ENCODE measurements around the gene CARD8.
"Not testable (repeated sequence)": the region's sequence is repeated elsewhere in the genome, so short reads cannot be mapped to it uniquely, and the experiment has no call there.

The CARD8 gene

DNA sequence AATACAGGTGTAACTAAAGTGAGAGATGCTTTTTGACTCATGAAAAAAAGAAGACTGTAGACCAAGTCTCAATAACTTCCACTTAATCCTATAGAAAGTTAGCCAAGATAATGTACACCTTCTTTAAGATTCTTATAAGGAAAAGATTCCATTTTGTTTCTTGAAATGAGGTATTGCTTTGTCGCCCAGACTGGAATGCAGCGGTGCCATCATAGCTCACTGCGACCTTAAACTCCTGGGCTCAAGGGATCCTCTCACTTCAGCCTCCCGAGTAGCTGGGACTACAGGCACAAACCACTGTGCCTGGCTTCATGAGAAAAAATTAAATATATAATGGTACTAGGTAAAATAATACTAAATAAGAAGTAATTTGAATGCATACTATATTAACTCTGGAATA lies 3.3 kb upstream of the CARD8 start:
- DNase-seq, result not testable (repeated sequence)

DNA sequence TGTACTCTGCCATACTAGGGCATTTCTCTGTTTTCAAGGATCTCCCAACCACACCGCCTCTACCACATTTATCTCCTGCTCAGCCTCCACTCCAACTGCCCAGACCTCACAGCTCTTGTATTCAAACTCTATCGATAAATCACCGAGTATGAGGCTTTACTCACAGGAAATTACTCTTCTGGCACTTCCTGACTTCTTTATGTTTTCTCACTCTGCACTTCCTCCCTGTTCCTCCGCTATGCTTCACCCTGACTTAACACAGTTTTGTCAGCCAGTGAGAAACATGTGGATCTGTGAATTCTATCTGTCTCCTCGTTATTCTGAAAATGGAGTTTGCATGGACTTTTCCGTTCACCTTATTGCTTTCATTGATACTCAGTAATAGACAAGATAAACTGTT lies 2.6 kb upstream of the CARD8 start:
- no peak for DNase-seq

DNA sequence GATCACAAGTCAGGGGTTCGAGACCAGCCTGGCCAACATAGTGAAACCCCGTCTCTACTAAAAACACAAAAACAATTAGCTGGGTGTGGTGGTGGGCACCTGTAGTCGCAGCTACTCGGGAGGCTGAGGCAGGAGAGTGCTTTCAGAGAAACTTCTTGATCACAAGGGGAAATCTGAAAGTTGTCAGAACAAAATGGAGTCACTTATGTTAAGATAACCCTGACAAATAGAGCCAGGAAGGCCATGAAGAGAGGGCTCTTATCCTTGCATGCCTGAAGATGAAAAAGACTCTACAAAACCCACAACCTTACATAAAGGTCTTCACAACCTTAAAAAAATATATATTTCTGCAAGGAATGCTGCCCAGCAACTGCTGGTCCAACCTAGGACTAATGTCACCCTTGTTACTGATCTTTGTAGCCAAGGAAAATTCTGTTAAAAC lies 1.2 kb downstream of the CARD8 start:
- DNase-seq, result no peak

DNA sequence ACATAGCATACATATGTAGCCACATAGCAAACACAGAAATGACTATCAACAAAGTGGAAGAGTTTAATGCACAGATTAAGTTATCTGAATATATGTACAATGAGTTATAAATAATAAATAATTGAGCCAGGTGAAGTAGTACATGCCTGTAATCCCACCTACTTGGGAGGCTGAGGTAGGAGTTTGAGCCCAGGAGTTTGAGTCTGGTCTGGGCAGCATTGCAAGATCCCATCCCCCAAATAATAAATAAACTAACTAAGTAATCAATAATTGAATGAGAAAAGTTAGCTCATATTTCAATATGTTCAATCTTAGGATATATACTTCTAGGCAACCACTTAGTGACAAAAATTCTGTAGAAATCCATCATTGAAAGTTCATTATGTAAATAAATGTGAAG lies 1.7 kb downstream of the CARD8 start:
- no peak for DNase-seq

DNA sequence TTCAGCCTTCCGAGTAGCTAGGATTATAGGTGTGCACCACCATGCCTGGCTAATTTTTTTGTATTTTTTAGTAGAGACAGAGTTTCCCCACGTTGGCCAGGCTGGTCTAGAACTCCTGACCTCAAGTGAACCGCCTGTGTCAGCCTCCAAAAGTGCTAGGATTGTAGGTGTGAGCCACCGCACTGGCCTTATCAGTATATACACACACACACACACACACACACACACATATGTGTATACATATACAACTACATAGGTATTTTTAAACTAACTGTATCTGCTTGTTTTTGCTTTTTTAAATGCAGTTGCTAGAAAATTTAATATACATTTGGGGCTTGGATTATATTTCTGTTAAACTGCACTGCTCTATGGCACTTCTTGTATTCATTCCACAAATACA lies 3.1 kb downstream of the CARD8 start:
- DNase-seq, result no peak

DNA sequence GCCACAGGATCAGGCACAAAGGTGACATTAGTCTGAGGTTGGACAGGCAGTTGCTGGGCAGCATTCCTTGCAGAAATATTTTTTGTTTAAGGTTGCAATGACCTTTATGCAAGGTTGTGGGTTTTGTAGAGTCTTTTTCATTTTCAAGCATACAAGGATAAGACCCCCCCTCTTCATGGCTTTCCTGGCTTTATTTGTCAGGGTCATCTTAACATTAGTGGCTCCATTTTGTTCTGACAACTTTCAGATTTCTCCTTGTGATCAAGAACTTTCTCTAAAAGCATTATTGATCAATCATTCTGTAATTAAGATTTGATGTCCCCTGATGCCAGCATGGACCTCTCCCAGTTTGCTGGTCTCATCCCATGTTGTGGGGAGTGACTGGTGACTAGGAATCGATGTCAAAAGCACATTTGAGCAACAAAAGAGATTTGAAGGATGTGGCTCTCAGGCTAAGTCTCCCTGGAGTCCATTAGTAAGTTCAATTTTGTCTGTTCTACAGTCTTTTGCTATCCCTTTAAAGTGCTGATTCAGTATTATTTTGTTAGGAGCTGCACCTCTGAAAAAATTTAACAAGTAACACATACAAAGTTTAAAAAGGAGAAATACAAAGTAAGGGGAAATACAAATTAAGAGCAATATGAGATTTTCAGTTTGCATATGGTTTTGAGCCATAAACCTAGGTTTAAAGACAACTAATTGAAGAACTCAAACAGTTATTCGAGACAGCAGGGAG lies 5.3 kb downstream of the CARD8 start:
- no peak for DNase-seq

DNA sequence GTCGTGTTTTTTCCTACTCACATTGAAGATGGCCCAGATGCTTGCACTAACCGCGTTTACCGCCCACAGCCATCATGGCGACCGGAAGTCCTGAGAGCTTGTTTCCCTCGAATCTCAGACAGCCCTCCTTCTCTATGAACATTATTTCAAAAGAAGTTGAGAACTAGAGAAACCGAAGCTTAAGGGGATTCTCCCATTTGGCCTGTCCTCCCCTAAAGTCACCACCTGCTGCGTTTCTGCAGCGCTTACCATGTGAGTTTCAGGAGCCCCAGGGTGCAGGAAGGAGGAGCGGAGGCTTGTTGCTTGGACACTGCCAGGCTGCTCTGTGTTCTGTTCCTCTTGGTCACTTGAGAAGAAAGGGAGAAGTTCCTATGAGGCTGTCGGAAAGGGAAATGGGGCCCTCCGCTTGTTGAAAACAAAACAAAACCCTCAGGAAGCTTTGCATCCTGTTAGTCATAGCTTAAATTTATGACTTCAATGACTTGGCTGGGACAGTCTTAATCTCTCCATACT lies 6.2 kb downstream of the CARD8 start:
- no peak for DNase-seq

DNA sequence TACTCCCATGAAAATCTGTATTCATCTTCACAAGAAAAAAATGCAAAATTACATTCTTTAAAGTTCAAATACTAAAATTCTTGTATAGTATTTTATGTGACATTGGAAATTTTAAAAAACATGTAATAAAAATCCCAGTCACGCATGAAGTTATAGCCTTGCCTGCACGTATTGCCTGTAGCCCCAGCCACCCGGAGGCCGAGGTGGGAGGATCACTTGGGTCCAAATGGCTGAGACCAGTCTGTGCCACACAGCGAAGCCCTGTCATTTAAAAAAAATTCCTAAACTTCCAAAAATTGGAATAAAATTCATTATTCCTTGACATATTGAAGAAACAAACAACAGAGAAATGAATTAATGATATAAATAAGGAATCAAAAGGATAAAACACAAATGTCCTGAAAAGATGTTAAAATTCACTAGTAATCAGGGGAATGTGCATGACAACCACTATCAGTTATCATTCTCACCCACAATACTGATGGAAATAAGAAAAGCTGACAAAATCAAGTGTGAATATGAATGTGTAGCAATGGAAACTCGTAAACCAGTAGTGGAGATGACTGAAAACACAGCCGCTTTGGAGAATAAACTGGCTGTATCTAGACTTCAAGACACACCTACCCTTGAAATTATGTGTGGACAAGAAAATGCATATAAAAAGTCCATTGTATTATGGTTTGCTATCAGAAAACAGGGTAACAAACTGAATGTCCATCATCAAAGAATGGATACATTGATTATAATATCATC lies 7.5 kb downstream of the CARD8 start:
- no peak for DNase-seq

DNA sequence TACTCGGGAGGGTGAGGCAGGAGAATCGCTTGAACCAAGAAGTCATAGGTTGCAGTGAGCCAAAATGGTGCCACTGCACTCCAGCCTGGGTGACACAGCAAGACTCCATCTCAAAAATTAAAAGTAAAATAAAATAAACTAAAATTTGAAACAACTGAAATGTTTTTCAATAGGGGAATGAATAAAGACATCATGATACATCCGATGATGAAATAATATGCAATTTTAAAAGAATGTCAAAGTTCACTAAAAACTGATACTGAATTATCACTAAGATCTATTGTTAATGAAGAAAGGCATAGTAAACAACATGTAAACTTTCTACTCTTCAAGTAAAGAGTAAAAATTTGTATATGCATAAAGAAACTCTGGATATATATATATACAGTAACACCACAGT lies 8.5 kb downstream of the CARD8 start:
- DNase-seq, result no peak

DNA sequence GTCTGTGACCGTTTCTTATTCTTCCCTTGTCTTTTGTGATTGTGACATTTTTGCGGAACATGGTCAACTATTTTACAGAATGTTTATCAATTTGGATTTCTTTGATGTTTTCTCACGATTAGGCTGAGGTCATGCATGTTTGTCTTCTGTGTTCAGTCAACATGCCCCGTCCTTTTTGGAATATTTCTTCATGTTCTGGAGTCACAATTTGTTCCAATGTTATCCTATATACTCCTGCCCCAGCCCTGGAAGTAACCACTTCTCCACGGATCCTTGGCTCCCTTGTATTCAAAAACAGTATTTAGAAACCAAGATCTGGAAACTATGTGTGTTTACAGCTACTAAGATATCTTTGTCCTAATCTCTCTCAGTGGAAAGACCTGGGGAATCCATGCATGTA lies 9.6 kb downstream of the CARD8 start:
- no peak for DNase-seq

DNA sequence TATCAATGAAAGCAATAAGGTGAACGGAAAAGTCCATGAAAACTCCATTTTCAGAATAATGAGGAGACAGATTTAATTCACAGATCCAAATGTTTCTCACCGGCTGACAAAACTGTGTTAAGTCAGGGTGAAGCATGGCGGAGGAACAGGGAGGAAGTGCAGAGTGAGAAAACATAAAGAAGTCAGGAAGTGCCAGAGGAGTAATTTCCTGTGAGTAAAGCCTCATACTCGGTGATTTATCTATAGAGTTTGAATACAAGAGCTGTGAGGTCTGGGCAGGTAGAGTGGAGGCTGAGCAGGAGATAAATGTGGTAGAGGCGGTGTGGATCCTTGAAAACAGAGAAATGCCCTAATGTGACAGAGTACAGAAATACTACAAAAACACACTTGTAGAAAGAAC lies 11.4 kb downstream of the CARD8 start:
- no peak for DNase-seq

DNA sequence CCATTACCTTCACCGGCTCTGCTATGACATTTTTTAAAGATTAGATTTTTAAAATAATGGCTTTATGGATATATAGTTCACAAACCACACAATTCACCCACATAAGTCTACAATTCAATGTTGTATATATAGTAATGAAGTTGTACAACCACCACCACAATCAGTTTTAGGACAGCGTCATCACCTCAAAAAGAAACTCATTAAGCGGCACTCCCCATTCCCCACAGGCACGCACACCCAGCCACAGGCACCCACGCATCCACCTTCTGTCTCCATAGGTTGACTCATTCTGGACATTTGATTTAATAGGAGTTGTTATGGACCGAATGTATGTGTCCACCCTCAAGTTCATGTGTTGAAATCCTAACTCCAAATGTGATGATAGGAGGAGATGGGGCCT lies 13.9 kb downstream of the CARD8 start:
- not testable (repeated sequence) for DNase-seq

DNA sequence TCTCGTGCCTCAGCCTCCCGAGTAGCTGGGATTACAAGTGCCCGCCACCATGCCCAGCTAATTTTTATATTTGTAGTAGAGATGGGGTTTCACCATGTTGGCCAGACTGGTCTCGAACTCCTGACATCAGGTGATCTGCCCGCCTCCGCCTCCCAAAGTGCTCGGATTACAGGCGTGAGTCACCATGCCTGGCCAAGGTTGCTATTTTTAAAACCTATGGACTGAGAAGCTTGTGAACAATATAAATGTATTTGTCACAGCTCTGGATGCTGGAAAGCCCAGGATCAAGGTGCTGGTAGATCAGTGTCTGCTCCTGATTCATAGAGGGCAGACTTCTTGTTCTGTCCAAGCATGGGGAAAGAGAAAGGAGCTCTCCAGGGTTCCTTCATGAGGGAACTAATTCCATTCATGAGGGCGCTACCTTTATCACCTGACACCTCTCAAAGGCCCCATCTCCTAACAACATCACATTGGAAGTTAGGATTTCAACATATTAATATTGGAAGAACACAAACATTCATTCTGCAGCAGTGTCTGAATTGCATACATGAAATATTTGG lies 16.1 kb downstream of the CARD8 start:
- no peak for DNase-seq

DNA sequence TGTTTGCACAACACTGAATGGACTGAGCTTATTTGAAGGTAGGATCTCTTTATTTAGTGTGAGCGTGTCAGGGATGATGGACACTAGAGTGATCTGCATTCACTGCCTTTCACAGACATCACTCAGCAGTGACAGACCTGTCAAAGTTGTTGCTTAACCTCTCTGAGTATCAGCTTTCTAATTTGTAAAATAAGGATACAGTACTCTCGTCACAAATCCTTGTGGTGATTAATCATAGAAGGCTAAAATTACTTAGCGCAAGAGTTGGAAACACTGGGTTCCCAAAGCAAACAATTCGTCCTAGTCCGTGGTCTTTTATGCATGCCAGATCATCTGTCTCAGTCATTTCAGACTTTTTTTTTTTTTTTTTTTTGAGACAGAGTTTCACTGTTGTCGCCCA lies 16.6 kb downstream of the CARD8 start:
- DNase-seq, result no peak

DNA sequence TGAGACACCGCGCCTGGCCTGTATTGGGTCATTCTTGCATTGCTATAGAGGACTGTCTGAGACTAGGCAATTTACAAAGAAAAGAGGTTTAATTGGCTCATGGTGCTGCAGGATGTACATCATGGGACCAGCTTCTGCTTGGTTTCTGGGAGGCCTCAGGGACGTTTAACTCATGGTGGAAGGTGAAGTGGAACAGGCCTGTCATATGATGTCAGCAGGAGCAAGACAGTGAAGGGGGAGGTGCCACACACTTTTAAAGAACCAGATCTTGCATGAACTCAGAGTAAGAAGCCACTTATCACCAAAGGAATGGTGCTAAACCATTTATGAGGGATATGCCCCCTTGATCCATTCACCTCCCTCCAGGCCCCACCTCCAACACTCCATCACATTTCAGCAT lies 18.7 kb downstream of the CARD8 start:
- DNase-seq, result no peak

DNA sequence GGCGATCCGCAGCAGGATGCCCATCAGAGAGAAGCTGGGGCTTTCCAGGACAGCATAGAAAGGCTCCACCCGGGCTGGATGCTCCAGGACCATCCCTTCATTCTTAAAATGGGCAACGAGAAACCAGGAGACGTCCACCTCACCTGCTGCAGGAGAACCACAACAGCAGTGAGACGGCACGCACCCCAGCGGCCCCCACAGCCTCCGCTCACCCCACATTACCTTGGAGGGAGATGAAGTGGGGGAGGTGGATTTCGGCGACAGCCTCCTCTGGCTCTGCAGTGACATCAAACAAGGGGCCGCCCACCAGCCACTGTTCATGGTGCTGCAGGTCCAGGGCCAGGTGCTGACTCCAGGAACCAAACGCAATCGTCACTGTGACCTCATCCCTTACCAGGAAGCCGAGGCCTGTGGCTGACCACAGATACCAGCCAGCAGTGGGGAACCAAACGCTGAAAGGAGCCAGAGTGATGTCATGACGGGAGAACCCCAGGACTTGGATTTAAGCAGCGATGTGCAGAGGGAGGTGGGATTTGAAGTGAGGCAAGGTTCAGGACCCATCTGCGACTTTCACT lies 25.1 kb downstream of the CARD8 start:
- DNase-seq, result no peak

DNA sequence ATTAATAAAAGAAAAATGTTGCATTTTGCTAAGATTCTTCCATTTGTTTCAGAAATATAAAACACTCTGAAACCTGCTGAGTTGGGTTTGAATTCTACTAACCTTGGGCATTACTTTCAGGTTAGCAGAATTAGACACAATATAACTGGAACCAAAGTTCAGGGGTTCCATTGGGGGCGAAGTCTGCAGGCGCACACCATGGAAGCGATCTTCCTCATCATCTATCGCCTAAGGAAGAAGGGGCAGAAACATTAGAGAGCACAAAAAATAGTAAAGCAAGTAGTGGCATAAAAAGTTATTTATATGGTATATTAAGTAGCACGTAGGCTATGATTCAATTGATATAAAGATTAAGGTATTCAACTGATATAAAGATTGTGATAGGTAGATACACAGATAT lies 34.1 kb downstream of the CARD8 start:
- DNase-seq, result no peak

DNA sequence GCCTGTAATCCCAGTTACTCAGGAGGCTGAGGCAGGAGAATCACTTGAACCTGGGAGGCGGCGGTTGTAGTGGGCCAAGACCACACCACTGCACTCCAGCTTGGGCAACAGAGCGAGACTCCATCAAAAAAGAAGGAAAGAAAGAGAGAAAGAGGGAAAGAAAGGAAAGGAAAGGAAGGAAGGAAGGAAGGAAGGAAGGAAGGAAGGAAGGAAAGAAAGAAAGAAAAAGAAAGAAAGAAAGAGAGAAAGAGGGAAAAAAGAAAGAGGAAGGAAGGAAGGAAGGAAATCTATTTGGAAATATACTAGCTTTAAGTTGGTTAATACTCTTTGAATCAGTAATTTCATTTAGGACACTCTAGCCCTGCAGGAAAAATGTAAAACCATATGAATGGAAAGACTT lies 34.9 kb downstream of the CARD8 start:
- DNase-seq, result not testable (repeated sequence)

DNA sequence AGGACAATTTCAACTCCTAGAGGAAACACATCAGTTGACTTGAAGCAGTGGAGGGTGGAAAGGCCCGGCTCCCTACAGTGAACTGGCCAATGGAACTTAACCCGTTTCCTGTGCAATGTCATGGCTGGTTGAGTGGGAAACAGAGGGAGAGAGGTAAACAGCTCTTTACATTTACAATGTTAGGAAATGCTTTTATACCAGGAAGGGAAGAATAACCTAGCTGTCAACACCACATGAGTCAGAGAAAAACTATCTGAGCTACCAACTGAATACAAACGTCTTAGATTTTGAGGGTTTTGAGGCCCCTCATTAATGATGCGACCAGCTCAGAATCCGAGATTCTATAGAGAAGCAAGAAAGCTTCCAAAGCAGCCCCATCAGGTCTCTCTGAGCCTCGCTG lies 36.7 kb downstream of the CARD8 start:
- DNase-seq, result no peak

DNA sequence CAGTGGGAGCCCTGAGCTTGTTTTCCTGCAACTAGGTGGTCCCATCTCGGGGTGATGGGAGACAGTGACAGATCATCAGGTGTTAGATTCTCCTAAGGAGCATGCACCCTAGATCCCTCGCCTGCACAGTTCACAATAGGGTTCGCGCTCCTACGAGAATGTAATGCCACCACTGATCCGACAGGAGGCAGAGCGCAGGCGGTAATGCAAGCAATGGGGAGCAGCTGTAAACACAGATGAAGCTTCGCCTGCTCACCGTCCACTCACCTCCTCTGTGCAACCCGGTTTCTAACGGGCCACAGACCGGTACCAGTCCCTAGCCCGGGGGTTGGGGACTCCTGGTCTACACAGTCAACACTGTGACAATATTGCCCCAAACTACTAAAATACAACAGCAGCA lies 38.8 kb downstream of the CARD8 start:
- no peak for DNase-seq

DNA sequence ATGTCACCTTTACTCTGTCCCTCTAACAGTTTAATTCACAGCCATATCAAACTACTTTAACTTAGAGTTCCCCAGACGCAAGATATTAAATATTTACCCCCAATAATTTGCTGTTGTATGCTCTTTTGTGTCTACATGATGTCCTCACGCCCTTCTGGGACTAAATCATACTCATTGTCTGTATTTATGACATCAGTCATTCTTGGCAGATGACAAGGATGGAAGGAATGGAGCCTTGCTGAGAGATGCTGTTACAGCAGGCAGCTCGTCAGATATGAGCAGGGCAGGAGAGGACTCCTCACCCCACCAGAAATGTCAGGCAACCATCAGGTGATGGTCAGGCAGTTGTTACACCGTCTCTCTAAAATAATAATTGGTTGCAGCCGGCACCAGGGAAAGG lies 41.8 kb downstream of the CARD8 start:
- DNase-seq, result no peak

DNA sequence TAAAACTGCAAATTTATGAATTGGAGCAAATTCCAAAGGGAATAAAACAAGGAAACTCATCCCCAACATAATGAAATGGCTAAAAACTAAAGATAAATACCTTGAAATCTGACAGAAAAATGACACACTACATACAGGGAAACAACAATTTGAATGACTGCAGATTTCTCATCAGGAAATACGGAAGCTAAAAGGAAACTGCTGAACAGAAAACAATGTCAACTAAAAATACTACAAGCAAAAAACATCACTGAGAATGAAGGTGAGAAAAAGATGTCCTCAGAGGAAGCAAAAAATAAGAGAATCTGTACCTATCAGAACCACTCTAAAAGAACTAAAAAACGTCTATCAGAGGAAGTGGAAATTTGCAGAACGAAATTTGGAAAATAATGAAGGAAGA lies 45.7 kb downstream of the CARD8 start:
- DNase-seq, result no peak

DNA sequence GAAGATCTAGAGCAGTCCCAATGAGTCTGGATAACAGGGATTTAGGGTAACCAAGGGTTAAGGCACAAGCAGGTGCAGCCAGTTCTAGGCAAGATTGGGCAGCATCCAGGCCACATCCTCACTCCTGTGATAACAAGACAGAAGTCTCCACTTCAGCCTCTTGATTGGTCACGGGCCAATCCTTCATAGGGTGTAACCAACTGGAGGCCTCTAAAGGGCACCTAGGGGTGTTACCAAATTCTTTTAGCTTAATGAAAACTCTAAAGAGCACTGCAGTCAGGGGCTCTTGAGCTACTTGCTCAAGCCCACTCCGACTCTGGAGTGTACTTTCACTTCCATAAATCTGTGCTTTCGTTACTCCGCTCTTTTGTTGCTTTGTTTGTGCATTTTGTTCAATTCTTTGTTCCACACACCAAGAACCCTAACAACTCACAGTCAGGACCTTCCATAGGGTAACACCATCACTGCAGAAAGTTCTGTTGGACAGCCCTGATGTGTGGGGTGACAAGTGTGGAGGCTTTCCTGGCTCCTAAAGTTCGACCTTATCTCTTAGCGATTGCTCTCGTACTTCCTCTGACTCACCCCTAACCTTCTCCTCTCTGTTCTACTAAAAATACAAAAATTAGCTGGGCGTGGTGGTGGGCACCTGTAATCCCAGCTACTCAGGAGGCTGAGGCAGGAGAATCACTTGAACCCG lies 49.2 kb downstream of the CARD8 start:
- no peak for DNase-seq

All from 8988T (cell line).